NB4 (cell line): ENCODE data around the gene HOXC13.

Experiments
- CTCF ChIP-seq: IDR thresholded peaks from one replicate; pipeline ENCODE4 v1.5.1; 2012; ENCODE audit warnings: low read depth, low read length
- MAX ChIP-seq: IDR thresholded peaks from 2 replicates; pipeline ENCODE4 v1.6.1; 2011; ENCODE audit warnings: low read depth, low read length

- TF ChIP-seq CTCF (no peak), MAX (no peak)
Observed at GRCh38 chr12:53976172-53976822, 37.7 kb downstream of the HOXC13 start.
